ENCODE results near the gene SLC12A6. TPM values are rescaled to one million over a fixed set of nuclear protein-coding genes. Genes with fewer than 3 reads are reported as not detected.

The SLC12A6 gene
- total RNA-seq, 1 donor from 2014 or later: 16.4 TPM

DNA sequence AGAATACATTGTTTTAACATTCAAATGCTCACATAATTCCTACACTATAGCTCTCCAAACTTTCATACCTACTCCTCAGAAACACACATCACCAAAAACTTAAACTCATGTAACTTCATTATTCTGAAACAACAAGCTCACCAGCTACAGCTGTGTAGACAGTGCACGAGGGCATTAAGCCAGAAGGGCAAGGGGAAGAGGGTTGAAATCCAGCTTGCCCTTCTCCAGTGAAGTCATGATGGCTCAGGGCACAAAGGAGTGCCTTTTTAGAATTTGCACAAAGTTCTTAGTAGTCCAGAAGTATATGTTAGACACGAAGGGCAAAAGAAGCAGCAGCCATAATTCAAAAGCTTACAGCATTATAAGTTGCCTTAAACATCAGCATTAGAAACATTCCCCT is 8.6 kb downstream of the SLC12A6 start:
- no peaks in the 10 kb centered on the region for H3K27me3 ChIP-seq (ENCODE audit: control insufficient read depth, insufficient read depth, low read length)
- DNase-seq (ENCODE audit: low read depth): no peak
- H3K36me3 ChIP-seq (ENCODE audit: control insufficient read depth, insufficient read depth, low read length): no peaks in the 10 kb centered on the region
- H3K4me3 ChIP-seq (ENCODE audit: low read depth, low read length): no peak overlapping the region
- TF ChIP-seq, protein P1, sequence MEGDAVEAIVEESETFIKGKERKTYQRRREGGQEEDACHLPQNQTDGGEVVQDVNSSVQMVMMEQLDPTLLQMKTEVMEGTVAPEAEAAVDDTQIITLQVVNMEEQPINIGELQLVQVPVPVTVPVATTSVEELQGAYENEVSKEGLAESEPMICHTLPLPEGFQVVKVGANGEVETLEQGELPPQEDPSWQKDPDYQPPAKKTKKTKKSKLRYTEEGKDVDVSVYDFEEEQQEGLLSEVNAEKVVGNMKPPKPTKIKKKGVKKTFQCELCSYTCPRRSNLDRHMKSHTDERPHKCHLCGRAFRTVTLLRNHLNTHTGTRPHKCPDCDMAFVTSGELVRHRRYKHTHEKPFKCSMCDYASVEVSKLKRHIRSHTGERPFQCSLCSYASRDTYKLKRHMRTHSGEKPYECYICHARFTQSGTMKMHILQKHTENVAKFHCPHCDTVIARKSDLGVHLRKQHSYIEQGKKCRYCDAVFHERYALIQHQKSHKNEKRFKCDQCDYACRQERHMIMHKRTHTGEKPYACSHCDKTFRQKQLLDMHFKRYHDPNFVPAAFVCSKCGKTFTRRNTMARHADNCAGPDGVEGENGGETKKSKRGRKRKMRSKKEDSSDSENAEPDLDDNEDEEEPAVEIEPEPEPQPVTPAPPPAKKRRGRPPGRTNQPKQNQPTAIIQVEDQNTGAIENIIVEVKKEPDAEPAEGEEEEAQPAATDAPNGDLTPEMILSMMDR (IDR thresholded peaks at IDR 0.05; ENCODE audit: insufficient read depth, low read length, poor library complexity, severe bottlenecking): no peak

DNA sequence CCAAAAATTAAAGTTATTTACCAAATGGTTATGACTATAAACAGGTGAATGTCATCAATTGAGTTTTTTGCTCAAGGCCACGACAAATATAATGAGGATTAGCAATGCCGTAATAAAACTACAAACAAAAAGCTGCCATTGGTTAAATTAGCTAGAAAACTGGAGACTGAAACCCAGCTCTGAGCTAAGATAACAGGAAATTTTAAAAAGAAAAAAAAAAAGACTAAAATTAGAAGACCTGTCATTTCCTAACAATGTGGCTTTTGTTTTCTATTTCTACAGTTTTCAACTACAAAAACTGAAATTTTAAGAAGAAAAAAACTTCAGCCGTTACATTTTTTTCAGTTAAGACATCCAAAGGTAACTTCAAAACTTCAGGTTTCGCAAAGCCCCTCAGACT is 9.7 kb downstream of the SLC12A6 start:
- TF ChIP-seq, protein P1 (IDR thresholded peaks at IDR 0.05; ENCODE audit: insufficient read depth, low read length, poor library complexity, severe bottlenecking): no peak
- no peak for DNase-seq (ENCODE audit: low read depth)
- H3K36me3 ChIP-seq (ENCODE audit: control insufficient read depth, insufficient read depth, low read length): no peaks in the 10 kb centered on the region
- H3K27me3 ChIP-seq (ENCODE audit: control insufficient read depth, insufficient read depth, low read length): no peaks in the 10 kb centered on the region
- H3K4me3 ChIP-seq (ENCODE audit: low read depth, low read length): no peak overlapping the region

DNA sequence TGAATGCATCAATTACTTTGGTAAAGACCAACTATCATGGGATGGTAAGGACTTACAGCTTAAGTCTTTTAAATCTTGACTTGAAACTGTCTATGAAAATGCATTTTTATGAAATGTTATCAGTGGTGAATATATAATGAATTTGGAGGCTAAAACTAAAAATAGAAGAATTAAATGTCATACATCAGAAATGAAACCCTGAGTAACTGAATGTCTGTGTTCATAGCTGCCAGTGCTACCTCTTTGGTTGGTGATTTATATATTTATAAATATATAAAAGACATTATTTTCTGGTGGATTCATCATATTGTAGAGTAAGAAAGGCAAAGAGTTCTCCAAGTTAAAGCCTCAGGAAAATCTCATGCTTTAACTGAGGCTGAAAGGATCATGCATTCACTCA is 12.2 kb downstream of the SLC12A6 start:
- H3K36me3 ChIP-seq (ENCODE audit: control insufficient read depth, insufficient read depth, low read length): no peaks in the 10 kb centered on the region
- H3K4me3 ChIP-seq (ENCODE audit: low read depth, low read length): no peak overlapping the region
- TF ChIP-seq, protein P1 (IDR thresholded peaks at IDR 0.05; ENCODE audit: insufficient read depth, low read length, poor library complexity, severe bottlenecking): no peak
- no peak for DNase-seq (ENCODE audit: low read depth)
- H3K27me3 ChIP-seq (ENCODE audit: control insufficient read depth, insufficient read depth, low read length): no peaks in the 10 kb centered on the region

DNA sequence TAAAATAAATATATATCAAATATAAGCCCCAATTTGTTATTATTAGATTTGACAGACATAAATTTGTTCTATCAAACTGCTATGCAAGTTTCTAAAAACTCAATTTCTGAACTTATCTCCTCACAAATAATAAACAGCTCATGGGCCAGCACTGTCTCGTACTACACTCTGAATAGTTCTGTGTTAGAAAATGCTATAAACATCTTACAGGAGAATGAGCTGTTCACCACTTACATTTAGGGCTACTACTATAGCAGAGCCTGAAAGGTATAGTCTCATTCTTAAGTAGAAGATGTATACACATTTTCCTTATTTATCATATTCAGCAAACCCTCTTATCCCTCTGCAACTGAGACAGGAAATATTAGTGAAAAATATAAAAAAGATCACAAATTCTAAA is 12.6 kb downstream of the SLC12A6 start:
- Histone ChIP-seq H3K27me3 (ENCODE audit: control insufficient read depth, insufficient read depth, low read length) (no peaks in the 10 kb centered on the region), H3K4me3 (ENCODE audit: low read depth, low read length) (no peak overlapping the region), H3K36me3 (ENCODE audit: control insufficient read depth, insufficient read depth, low read length) (no peaks in the 10 kb centered on the region)
- DNase-seq (ENCODE audit: low read depth): no peak
- TF ChIP-seq, protein P1 (IDR thresholded peaks at IDR 0.05; ENCODE audit: insufficient read depth, low read length, poor library complexity, severe bottlenecking): no peak

DNA sequence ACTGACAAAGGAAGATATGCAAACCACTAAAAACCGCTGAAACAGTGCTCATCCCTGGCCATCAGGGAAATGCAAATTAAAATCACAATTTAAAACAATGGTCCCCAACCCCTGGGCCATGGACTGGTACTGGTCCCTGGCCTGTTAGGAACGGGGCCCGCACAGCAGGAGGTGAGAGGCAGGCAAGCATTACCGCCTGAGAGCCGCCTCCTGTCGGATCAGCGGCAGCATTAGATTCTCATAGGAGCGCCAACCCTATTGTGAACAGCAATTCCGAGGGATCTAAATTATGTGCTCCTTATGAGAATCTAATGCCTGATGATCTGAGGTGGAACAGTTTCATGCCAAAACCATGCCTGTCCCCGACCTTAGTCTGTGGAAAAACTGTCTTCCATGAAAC is 14.4 kb downstream of the SLC12A6 start:
- Histone ChIP-seq H3K4me3 (ENCODE audit: low read depth, low read length) (no peak overlapping the region), H3K27me3 (ENCODE audit: control insufficient read depth, insufficient read depth, low read length) (no peaks in the 10 kb centered on the region), H3K36me3 (ENCODE audit: control insufficient read depth, insufficient read depth, low read length) (no peaks in the 10 kb centered on the region)
- no peak for DNase-seq (ENCODE audit: low read depth)
- TF ChIP-seq, protein P1 (IDR thresholded peaks at IDR 0.05; ENCODE audit: insufficient read depth, low read length, poor library complexity, severe bottlenecking): no peak

DNA sequence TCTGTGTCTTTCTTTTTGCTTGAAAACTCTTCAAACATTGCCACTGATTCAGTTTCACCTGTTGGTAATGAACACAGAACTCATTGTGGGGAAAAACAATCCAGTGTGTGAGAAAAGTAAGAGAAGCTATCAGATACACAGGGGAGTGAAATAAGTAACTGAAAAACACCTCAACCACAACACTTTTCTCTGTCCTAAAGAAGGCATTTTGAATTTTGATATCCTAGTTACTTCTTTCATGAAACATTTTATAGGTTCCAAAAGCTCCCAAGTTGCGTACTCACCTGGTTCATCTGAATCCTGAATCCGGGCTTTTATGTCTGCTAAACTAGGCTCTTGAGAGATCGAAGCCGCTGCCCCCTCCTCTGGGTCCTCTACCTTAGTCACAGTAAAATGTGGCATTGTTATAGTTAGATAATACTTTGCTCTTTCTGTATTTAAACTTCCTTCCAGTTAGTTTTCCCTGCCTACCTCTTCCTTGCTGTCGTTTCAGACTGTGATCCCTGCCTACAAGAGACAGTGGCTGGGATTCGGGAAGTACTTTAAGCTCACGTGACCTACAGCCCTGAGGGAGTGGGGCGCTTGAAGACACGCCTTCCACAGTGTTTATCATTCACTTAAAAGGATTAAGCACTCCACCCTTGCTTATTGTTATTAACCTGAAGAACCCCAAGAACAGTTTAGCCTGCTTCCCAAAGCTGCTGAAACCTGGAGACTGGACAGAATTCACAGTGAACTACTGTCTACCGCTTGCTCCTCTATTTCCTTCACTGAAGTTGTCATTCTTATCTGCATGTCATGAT is 19.1 kb downstream of the SLC12A6 start:
- TF ChIP-seq, protein P1 (IDR thresholded peaks at IDR 0.05; ENCODE audit: insufficient read depth, low read length, poor library complexity, severe bottlenecking): no peak
- Histone ChIP-seq H3K27me3 (ENCODE audit: control insufficient read depth, insufficient read depth, low read length) (no peaks in the 10 kb centered on the region), H3K4me3 (ENCODE audit: low read depth, low read length) (peak overlapping the region; percentile 43), H3K36me3 (ENCODE audit: control insufficient read depth, insufficient read depth, low read length) (no peaks in the 10 kb centered on the region)
- no peak for DNase-seq (ENCODE audit: low read depth)
